GM12878 (cell line): ENCODE data around the gene LSM3. TPM values are rescaled to one million over a fixed set of nuclear protein-coding genes. Genes with fewer than 3 reads are reported as not detected.

Experiments
- ATAC-seq: fragments of 200-7000 bp; cut with Tn5 transposase; 3 replicates; pipeline ENCODE4 v1.9.1; 2020; ENCODE audit warnings: mild to moderate bottlenecking, moderate library complexity
- BruUV-seq: library from RNA; stranded (reverse); fragments of 400-500 nt; replicated peaks from 2 replicates; lab custom pipeline; 2021; lab: Mats Ljungman, UMichigan
- CTCF ChIA-PET: fragments of 300-600 bp; sonication (Branson Sonifier 250); formaldehyde crosslinking; extraction: SDS; loops from one replicate; lab custom pipeline; 2021; ENCODE audit warnings: inconsistent platforms; lab: Yijun Ruan, JAX
- POLR2A ChIA-PET: fragments of 350-600 bp; formaldehyde crosslinking; extraction: SDS; loops from one replicate; lab custom pipeline; 2021; ENCODE audit warnings: inconsistent platforms; lab: Charles Lee
- RAD21 ChIA-PET: fragments of 300-600 bp; sonication (Branson Sonifier 250); formaldehyde crosslinking; loops from one replicate; lab custom pipeline; 2023; ENCODE audit warnings: antibody characterized with exemption; ENCODE audit not compliant: unreplicated experiment; lab: Charles Lee
- SMC1A ChIA-PET: fragments of 300-600 bp; sonication (Branson Sonifier 250); formaldehyde crosslinking; loops from one replicate; lab custom pipeline; 2023; ENCODE audit not compliant: unreplicated experiment, uncharacterized antibody; lab: Charles Lee
- DNase-seq: peaks from one replicate; pipeline ENCODE4 v3.0.0-alpha.2; 2011; ENCODE audit warnings: low read depth, low spot score
- FAIRE-seq: peaks from 3 replicates; lab custom pipeline; 2011; peaks lifted over from hg19 to GRCh38; lab: Jason Lieb, UNC
- H2AFZ ChIP-seq: 2 replicates; pipeline ENCODE4 v1.6.0; 2011; ENCODE audit warnings: low read depth, low read length, control low read depth; ENCODE audit not compliant: control insufficient read depth
- H3K27ac ChIP-seq: 2 replicates; pipeline ENCODE4 v1.5.1; 2011; ENCODE audit warnings: control low read depth; ENCODE audit not compliant: control insufficient read depth, insufficient read depth
- H3K27me3 ChIP-seq, 2 experiments: replicated peaks in 1 of 2; 2 replicates each; pipeline versions ENCODE4 v1.6.0 to v1.6.1; 2011; ENCODE audit warnings: low read length in 1 of 2; ENCODE audit not compliant: control insufficient read depth in 2 of 2, insufficient read depth in 2 of 2
- H3K36me3 ChIP-seq, 2 experiments: 2 replicates each; pipeline ENCODE4 v1.5.1; 2011; ENCODE audit warnings: low read length in 1 of 2; ENCODE audit not compliant: control insufficient read depth in 2 of 2, insufficient read depth in 2 of 2
- H3K4me1 ChIP-seq: 2 replicates; pipeline ENCODE4 v1.6.1; 2011; ENCODE audit warnings: mild to moderate bottlenecking, low read length, moderate library complexity, mixed read lengths; ENCODE audit not compliant: control insufficient read depth, insufficient read depth
- H3K4me2 ChIP-seq: 2 replicates; pipeline ENCODE4 v1.6.0; 2011; ENCODE audit warnings: control low read depth; ENCODE audit not compliant: control insufficient read depth, insufficient read depth
- H3K4me3 ChIP-seq: fragments of 200-600 bp; sonication (generic); 2 replicates; pipeline ENCODE4 v1.5.1; 2016
- H3K79me2 ChIP-seq: 2 replicates; pipeline ENCODE4 v1.6.0; 2011; ENCODE audit warnings: low read length; ENCODE audit not compliant: control insufficient read depth, insufficient read depth
- H3K9ac ChIP-seq: 2 replicates; pipeline ENCODE4 v1.8.0; 2011; ENCODE audit warnings: low read length, control low read depth, mixed read lengths; ENCODE audit not compliant: control insufficient read depth, insufficient read depth
- H3K9me3 ChIP-seq: replicated peaks from 3 replicates; pipeline ENCODE4 v1.5.1; 2011; ENCODE audit warnings: mild to moderate bottlenecking, low read length; ENCODE audit not compliant: control insufficient read depth, insufficient read depth
- H4K20me1 ChIP-seq: 2 replicates; pipeline ENCODE4 v1.6.0; 2011; ENCODE audit not compliant: control insufficient read depth, insufficient read depth
- CBFB ChIP-seq: IDR thresholded peaks from 2 replicates; pipeline ENCODE4 v1.6.1; 2016; ENCODE audit warnings: antibody characterized with exemption, low read depth
- CHD1 ChIP-seq: IDR thresholded peaks from 2 replicates; pipeline ENCODE4 v1.6.1; 2012; ENCODE audit warnings: low read depth, low read length, improper control_type of control experiment
- GATAD2B ChIP-seq: fragments of 450-650 bp; conservative IDR thresholded peaks from 2 replicates; pipeline ENCODE4 v1.6.1; 2017; ENCODE audit warnings: low read depth, mild to moderate bottlenecking, moderate library complexity
- IKZF2 ChIP-seq, 2 experiments: fragments of 450-650 bp; IDR thresholded peaks; 2 replicates each; pipeline ENCODE4 v1.6.1; 2017; ENCODE audit warnings: mild to moderate bottlenecking in 2 of 2, moderate library complexity in 2 of 2
- KLF5 ChIP-seq: fragments of 450-650 bp; IDR thresholded peaks from 2 replicates; pipeline ENCODE4 v1.6.1; 2014; ENCODE audit warnings: mild to moderate bottlenecking; ENCODE audit not compliant: partially characterized antibody
- NFIC ChIP-seq: IDR thresholded peaks from 2 replicates; pipeline ENCODE4 v1.6.1; 2012; ENCODE audit warnings: low read depth, mild to moderate bottlenecking, inconsistent platforms, low read length, moderate library complexity
- NFXL1 ChIP-seq: fragments of 450-650 bp; IDR thresholded peaks from 2 replicates; pipeline ENCODE4 v1.6.1; 2017; ENCODE audit warnings: antibody characterized with exemption, mild to moderate bottlenecking, borderline replicate concordance
- POLR2A ChIP-seq: IDR thresholded peaks from 2 replicates; pipeline ENCODE4 v1.6.1; 2011; ENCODE audit warnings: low read depth, mild to moderate bottlenecking, low read length
- SMC3 ChIP-seq: IDR thresholded peaks from 2 replicates; pipeline ENCODE4 v1.6.1; 2011; ENCODE audit warnings: low read length, improper control_type of control experiment, borderline replicate concordance
- SREBF1 ChIP-seq: IDR thresholded peaks from 2 replicates; pipeline ENCODE4 v1.6.1; 2012; ENCODE audit warnings: mild to moderate bottlenecking, low read length
- SRF ChIP-seq, 2 experiments: IDR thresholded peaks; 2 replicates each; pipeline ENCODE4 v1.6.1; 2011; ENCODE audit warnings: low read depth in 2 of 2, low read length in 2 of 2, mild to moderate bottlenecking in 1 of 2, moderate library complexity in 1 of 2
- TARDBP ChIP-seq: IDR thresholded peaks from 2 replicates; pipeline ENCODE4 v1.6.1; 2016; ENCODE audit warnings: borderline replicate concordance
- ZNF622 ChIP-seq: fragments of 450-650 bp; IDR thresholded peaks from 2 replicates; pipeline ENCODE4 v1.6.1; 2017; ENCODE audit warnings: mild to moderate bottlenecking, inconsistent platforms
- WGBS: methylation state at CpG from one replicate; pipeline ENCODE4 v1.1.6; 2016; ENCODE audit warnings: low lambda C conversion rate; ENCODE audit not compliant: insufficient replicate concordance, insufficient coverage; ENCODE audit errors: missing lambda C conversion rate; 5-methylcytosine and 5-hydroxymethylcytosine counted together
- in situ Hi-C: fragments of 300-500 bp; cut with MboI; formaldehyde crosslinking; loops from 9 replicates; pipeline ENCODE4 v1.14.3; 2018; ENCODE audit warnings: mixed read lengths
- intact Hi-C: fragments of 100-400 bp; cut with micrococcal nuclease; formaldehyde crosslinking; loops from one replicate; pipeline ENCODE4 v1.14.2; 2022; ENCODE audit not compliant: unreplicated experiment
- polyA plus RNA-seq, 11 experiments: library from polyadenylated mRNA; depleted of rRNA in 4 of 11; unstranded in 6 of 11; stranded (reverse) in 5 of 11; fragments of >200 nt; fragmentation: Nextera tagmentation in 4 of 11; fragmentation: Illumina TruSeq in 1 of 11; extraction: Ambion mirVana in 4 of 11; extraction: Trizol in 1 of 11; gene quantifications; 1 replicate in 1 of 11; 2 replicates in 10 of 11; pipeline versions ENCODE4 v1.2.1 to v1.2.3, GENCODE V29; 2011 to 2016; ENCODE audit warnings: inconsistent platforms in 2 of 11, missing spikeins in 2 of 11, low read depth in 1 of 11
- total RNA-seq, 4 experiments: library from RNA; depleted of rRNA in 3 of 4; stranded (reverse); fragments of >200 nt in 3 of 4; fragmentation: Illumina TruSeq in 1 of 4; extraction: Trizol in 1 of 4; gene quantifications; 2 replicates each; pipeline versions ENCODE4 v1.2.1 to v1.2.3, GENCODE V29; 2013 to 2021
- TF ChIP-seq, protein P1 (sequence below): fragments of 450-650 bp; IDR thresholded peaks from 2 replicates; pipeline ENCODE4 v1.6.1; 2016; ENCODE audit warnings: mild to moderate bottlenecking

LSM3 gene
- total and polyA plus RNA-seq, 10 of the 15 experiments (the other 5 are each of a cell fraction or from before 2014, with no cell fraction given): 15.5 to 111 (median 29.1) TPM

DNA sequence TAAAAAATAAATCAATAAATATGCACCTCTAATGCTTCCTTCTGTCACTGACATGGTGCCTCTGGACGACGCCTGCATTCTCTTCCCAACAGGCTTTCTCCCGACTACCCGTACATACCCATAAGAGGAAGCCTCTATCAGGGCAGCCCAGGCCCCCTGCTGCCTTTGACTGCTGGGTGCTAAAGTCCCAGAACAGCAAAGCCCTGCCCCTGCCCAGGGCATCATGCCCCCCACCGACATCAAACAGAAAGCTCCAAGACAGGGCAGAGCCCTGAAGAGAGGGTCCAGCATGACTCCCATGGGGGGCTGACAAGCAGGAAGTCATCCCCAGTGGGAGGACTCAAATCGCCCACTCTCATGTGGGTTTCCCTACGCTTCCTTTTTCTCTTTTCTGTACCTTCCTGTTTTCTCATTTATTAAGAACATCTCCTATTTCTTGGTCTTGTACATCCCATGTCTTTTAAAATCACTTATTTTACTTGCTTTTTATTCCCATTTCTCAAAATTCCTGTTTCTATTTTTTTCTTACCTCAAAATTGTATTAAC is 23.6 kb upstream of the LSM3 start:
- WGBS: 88% methylated on average over 7 of the region's 7 CpGs
- Histone ChIP-seq H3K27ac (no peak overlapping the region), H2AFZ (no peak overlapping the region), H3K4me1 (no peaks in the 10 kb centered on the region), H3K4me2 (no peak overlapping the region), H3K9ac (no peak overlapping the region), H3K4me3 (no peak overlapping the region), H3K27me3 (no peaks in the 10 kb centered on the region), H3K9me3 (no peaks in the 10 kb centered on the region), H4K20me1 (no peaks in the 10 kb centered on the region), H3K79me2 (no peaks in the 10 kb centered on the region), H3K36me3 (peaks cover 15 to 33% of the 10 kb centered on the region in 2 experiments)
- CTCF ChIA-PET: no interaction called here
- ATAC-seq (no peak), FAIRE-seq (no peak), DNase-seq (no peak)
- BruUV-seq: no TSS peak
- RAD21 ChIA-PET: no interaction called here
- POLR2A ChIA-PET: no interaction called here
- intact Hi-C loops: no loop called here
- TF ChIP-seq GATAD2B: no peak
- no peak for TF ChIP-seq IKZF2 (IDR thresholded peaks at IDR 0.05)
- TF ChIP-seq, protein P1, sequence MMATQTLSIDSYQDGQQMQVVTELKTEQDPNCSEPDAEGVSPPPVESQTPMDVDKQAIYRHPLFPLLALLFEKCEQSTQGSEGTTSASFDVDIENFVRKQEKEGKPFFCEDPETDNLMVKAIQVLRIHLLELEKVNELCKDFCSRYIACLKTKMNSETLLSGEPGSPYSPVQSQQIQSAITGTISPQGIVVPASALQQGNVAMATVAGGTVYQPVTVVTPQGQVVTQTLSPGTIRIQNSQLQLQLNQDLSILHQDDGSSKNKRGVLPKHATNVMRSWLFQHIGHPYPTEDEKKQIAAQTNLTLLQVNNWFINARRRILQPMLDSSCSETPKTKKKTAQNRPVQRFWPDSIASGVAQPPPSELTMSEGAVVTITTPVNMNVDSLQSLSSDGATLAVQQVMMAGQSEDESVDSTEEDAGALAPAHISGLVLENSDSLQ: no peak
- TF ChIP-seq NFIC: no peak
- no peak for TF ChIP-seq KLF5
- TF ChIP-seq SRF (IDR thresholded peaks at IDR 0.05; ENCODE audit: low read depth in 2 of 2, low read length in 2 of 2): no peak
- SMC1A ChIA-PET: no interaction called here
- in situ Hi-C loops: no loop called here

DNA sequence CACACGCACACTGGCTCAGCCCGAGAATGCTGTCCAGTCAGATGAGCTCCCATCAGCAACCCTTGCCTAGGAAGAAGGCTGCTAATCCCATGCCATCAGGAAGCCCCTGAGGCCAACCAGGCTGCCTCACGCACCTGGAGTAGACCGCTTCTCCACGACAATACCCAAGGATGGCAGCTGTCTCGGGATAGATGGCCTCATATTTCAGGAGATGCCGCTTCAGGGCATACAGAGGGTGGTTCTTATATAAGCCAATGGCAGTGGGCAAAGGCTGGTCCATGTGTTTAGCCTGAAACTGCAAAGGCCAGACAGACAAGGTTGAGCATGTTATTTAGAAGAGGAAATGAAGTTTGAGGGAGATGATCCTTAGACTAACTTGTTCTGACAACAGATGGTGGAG is 22.4 kb upstream of the LSM3 start:
- FAIRE-seq: no peak
- no peak for ATAC-seq

More for the DNA sequence above, 22.4 kb upstream of the LSM3 start:
- Histone ChIP-seq H3K27me3 (no peaks in the 10 kb centered on the region), H3K9me3 (no peaks in the 10 kb centered on the region), H3K4me2 (no peak overlapping the region), H3K9ac (no peak overlapping the region), H2AFZ (no peak overlapping the region), H3K4me1 (no peaks in the 10 kb centered on the region), H3K36me3 (peaks cover 13 to 37% of the 10 kb centered on the region in 2 experiments), H3K79me2 (no peaks in the 10 kb centered on the region), H4K20me1 (no peaks in the 10 kb centered on the region), H3K27ac (no peak overlapping the region), H3K4me3 (no peak overlapping the region)
- no peak for TF ChIP-seq CBFB
- TF ChIP-seq TARDBP: no peak
- TF ChIP-seq SREBF1: no peak
- TF ChIP-seq SMC3: no peak
- no peak for TF ChIP-seq NFXL1
- TF ChIP-seq ZNF622: no peak
- TF ChIP-seq CHD1: no peak
- TF ChIP-seq IKZF2 (IDR thresholded peaks at IDR 0.05): no peak
- 0 out of 2 replicates have a peak, but pooled peaks have one; percentile 26 for TF ChIP-seq POLR2A
- 98% methylated on average over 7 of the region's 7 CpGs for WGBS
- in situ Hi-C loops (no loop called here), intact Hi-C loops (no loop called here)
- ChIA-PET SMC1A (no interaction called here), CTCF (no interaction called here), POLR2A (no interaction called here), RAD21 (no interaction called here)
- BruUV-seq: no TSS peak
- DNase-seq: no peak
